Ascending aorta (tissue), 2 donors: ENCODE data around the gene PCED1A. TPM values are rescaled to one million over a fixed set of nuclear protein-coding genes. Genes with fewer than 3 reads are reported as not detected.

ENCODE experiments used
- DNase-seq, 2 donors: peaks; one replicate each; pipeline ENCODE4 v3.0.0-alpha.2; 2019; ENCODE audit warnings: low spot score in 2 of 2
- H3K27ac ChIP-seq, 2 donors: fragments of 200-600 bp; sonication (generic); one replicate each; pipeline ENCODE4 v1.5.1; 2016 to 2017; ENCODE audit warnings: mild to moderate bottlenecking in 1 of 2
- H3K27me3 ChIP-seq: fragments of 200-600 bp; sonication (generic); one replicate; pipeline ENCODE4 v1.5.1; 2017
- H3K36me3 ChIP-seq, 2 donors: fragments of 200-600 bp; sonication (generic); one replicate each; pipeline ENCODE4 v1.5.1; 2016
- H3K4me1 ChIP-seq, 2 donors: fragments of 200-600 bp; sonication (generic); one replicate each; pipeline ENCODE4 v1.5.1; 2016 to 2017; ENCODE audit warnings: mild to moderate bottlenecking in 1 of 2
- H3K4me3 ChIP-seq, 2 donors: fragments of 200-600 bp; sonication (generic); one replicate each; pipeline ENCODE4 v1.5.1; 2016 to 2017; ENCODE audit warnings: mild to moderate bottlenecking in 1 of 2
- H3K9me3 ChIP-seq, 2 donors: fragments of 200-600 bp; sonication (generic); one replicate each; pipeline ENCODE4 v1.5.1; 2016
- intact Hi-C: fragments of 100-400 bp; cut with DNase I; formaldehyde crosslinking; loops from one replicate; pipeline ENCODE4 v1.15.1; 2023
- total RNA-seq: library from RNA; depleted of rRNA; stranded (reverse); fragments of >200 nt; gene quantifications from one replicate; pipeline ENCODE4 v1.1.0, GENCODE V29; 2016
- TF ChIP-seq, protein P1 (sequence below), 3 experiments: fragments of 200-600 bp in 2 of 3; fragments of 450-650 bp in 1 of 3; sonication (generic) in 2 of 3; IDR thresholded peaks; one replicate each; pipeline ENCODE4 v1.5.1; 2016 to 2019; ENCODE audit warnings: antibody characterized with exemption in 3 of 3, mild to moderate bottlenecking in 1 of 3, moderate library complexity in 1 of 3

Gene PCED1A
- total RNA-seq, 1 donor from 2014 or later, result 49.7 TPM

DNA sequence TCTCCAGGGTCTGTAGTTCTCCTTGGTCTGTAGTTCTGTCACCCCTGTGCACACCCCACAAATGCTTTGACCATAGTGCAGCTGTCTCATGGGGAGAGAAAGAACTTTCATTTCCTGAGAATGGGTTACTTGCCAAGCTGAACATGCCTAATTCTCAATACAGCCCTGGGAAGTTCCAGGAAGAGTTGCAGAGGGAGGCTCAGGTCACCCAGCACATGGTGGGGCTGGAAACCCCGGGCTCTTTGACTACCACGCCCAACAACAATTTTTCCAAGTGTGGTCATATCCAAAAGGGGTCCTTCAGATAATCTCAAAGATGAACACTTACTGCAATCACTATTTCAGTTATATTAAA, 30.6 kb upstream of the PCED1A start:
- DNase-seq, result no peak
- H3K27me3 ChIP-seq, result no peaks in the 10 kb centered on the region
- no peaks in the 10 kb centered on the region for H3K9me3 ChIP-seq
- H3K4me3 ChIP-seq, result peak overlapping the region in 1 of 2 donors; percentile 96
- peaks cover 4 to 8% of the 10 kb centered on the region in 2 donors for H3K4me1 ChIP-seq
- H3K27ac ChIP-seq, result no peak overlapping the region
- peaks cover 4 to 7% of the 10 kb centered on the region in 2 donors for H3K36me3 ChIP-seq
- TF ChIP-seq, protein P1, sequence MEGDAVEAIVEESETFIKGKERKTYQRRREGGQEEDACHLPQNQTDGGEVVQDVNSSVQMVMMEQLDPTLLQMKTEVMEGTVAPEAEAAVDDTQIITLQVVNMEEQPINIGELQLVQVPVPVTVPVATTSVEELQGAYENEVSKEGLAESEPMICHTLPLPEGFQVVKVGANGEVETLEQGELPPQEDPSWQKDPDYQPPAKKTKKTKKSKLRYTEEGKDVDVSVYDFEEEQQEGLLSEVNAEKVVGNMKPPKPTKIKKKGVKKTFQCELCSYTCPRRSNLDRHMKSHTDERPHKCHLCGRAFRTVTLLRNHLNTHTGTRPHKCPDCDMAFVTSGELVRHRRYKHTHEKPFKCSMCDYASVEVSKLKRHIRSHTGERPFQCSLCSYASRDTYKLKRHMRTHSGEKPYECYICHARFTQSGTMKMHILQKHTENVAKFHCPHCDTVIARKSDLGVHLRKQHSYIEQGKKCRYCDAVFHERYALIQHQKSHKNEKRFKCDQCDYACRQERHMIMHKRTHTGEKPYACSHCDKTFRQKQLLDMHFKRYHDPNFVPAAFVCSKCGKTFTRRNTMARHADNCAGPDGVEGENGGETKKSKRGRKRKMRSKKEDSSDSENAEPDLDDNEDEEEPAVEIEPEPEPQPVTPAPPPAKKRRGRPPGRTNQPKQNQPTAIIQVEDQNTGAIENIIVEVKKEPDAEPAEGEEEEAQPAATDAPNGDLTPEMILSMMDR (IDR thresholded peaks at IDR 0.05), result no peak
- intact Hi-C loops, result loop anchor here (5.0 to 10.0 kb wide), 5 partner anchors 176 to 536 kb away; partner anchors contain the start of genes DNAAF9, EBF4, LZTS3 and NOP56

DNA sequence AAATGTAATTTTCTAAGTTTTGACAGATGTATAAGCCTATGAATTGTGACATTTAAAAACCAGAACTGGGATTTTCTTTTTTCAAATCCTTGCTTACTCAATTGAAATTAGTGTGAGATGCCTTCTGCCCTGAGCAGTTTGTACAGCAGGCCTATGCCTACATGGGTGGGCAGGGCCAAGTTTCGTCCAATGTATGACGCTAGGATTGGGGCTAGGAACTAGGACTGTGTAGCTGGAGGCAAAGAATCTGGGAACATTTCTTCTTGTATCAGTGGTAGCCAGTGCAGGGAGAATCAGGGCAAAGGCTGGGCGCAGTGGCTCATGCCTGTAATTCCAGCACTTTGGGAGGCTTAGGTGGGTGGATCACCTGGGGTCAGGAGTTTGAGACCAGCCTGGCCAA, 28.9 kb upstream of the PCED1A start:
- Histone ChIP-seq H3K9me3 (no peaks in the 10 kb centered on the region), H3K4me3 (no peak overlapping the region), H3K27ac (no peak overlapping the region), H3K36me3 (peaks cover 21 to 23% of the 10 kb centered on the region in 2 donors), H3K4me1 (peaks cover 4% of the 10 kb centered on the region in 2 donors), H3K27me3 (no peaks in the 10 kb centered on the region)
- intact Hi-C loops, result no loop called here
- TF ChIP-seq, protein P1 (IDR thresholded peaks at IDR 0.05), result no peak
- DNase-seq, result no peak

DNA sequence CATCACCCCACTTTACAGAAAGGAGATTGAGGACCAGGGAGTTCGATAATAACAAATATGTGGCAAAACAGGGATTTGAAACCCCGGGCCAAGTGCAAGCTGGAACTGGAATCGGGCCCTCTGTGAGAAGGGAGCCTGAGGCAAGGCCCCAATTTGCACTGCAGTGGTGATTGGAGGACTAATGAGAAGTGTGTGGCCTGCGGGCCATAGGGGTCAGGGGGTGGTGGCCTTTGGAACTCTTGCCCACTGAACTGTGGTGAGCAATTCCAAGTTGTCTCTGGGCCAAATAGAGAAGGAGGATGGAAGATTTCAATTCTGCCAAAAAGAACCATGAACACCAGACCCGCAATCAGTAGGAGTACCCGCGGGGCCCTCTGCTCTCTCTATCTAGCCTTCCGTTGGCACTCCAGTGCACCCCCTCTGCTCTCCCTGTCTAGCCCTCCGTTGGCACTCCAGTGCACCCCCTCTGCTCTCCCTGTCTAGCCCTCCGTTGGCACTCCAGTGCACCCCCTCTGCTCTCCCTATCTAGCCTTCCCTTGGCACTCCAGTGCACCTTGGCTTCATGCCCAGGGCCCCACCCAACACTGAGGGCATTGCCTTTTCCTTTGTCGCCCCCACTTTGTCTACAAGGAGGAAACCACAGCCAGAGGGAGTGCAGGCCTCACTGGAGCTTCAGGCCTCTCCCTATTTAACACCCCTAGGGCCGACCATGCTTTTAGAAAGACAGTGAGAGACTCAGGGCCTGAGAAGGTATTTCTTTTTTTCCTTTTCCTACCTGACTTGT, 26.8 kb upstream of the PCED1A start:
- H3K36me3 ChIP-seq, result peaks cover 40 to 41% of the 10 kb centered on the region in 2 donors
- no peaks in the 10 kb centered on the region for H3K27me3 ChIP-seq
- peaks cover 2 to 3% of the 10 kb centered on the region in 2 donors for H3K4me1 ChIP-seq
- no peak for DNase-seq
- no peak overlapping the region for H3K27ac ChIP-seq
- H3K4me3 ChIP-seq, result no peak overlapping the region
- intact Hi-C loops, result no loop called here
- H3K9me3 ChIP-seq, result no peaks in the 10 kb centered on the region
- TF ChIP-seq, protein P1 (IDR thresholded peaks at IDR 0.05), result no peak

DNA sequence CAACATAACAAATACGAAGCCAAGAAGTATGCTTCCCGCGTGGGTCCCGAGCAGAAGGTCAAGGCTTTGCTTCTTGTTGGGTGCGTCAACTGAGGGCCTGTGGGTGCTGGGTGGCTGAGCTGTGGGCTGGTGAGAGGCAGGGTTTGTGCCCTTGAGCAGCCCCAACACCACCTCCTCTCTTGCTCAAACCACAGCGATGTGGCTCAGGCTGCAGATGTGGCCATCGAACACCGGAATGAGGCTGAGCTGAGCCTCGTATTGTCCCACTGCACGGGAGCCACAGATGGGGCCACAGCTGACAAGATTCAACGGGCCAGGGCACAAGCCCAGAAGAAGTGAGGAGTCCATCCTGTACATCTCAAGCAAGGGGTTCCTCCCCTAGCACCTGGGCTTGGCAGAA, 25.8 kb upstream of the PCED1A start:
- Histone ChIP-seq H3K27me3 (no peaks in the 10 kb centered on the region), H3K27ac (no peak overlapping the region), H3K9me3 (no peaks in the 10 kb centered on the region), H3K4me3 (no peak overlapping the region), H3K36me3 (peaks cover 50 to 51% of the 10 kb centered on the region in 2 donors), H3K4me1 (no peaks in the 10 kb centered on the region)
- intact Hi-C loops, result loop anchor here (1.0 kb wide), 1 partner anchor 23 kb away; no protein-coding TSS in a partner anchor
- TF ChIP-seq, protein P1 (IDR thresholded peaks at IDR 0.05), result no peak
- DNase-seq, result no peak

DNA sequence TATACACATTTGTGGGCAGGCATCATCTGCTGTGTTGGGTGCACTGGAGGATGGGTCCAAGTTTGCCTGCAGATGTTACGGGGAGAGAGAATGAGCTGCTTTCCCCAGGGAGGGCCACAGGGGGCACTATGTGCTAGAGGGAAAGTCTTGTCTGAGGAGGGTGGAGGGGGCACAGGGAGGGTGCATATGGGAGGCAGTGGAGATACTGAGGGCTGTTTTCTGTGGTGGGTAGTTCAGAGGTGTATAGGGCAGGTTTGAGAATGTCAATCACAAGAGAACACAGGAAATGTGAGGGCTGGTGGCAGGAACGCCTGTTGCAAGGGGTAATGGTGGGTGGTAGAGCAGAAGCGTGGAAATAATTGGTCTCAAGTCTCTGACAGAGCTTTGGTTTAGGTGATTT, 25.2 kb upstream of the PCED1A start:
- no peak overlapping the region for H3K4me3 ChIP-seq
- peaks cover 56 to 57% of the 10 kb centered on the region in 2 donors for H3K36me3 ChIP-seq
- no peaks in the 10 kb centered on the region for H3K27me3 ChIP-seq
- intact Hi-C loops, result loop anchor here (1.0 kb wide), 1 partner anchor 22 kb away; no protein-coding TSS in a partner anchor
- H3K27ac ChIP-seq, result no peak overlapping the region
- DNase-seq, result no peak
- no peaks in the 10 kb centered on the region for H3K9me3 ChIP-seq
- no peaks in the 10 kb centered on the region for H3K4me1 ChIP-seq
- TF ChIP-seq, protein P1 (IDR thresholded peaks at IDR 0.05), result no peak
